Activated T-cell treated with anti-CD3 and anti-CD28 coated beads for 48 hours (primary cell): Measurements from ENCODE around the gene CCDC91.
"Not testable (repeated sequence)": the region's sequence is repeated elsewhere in the genome, so short reads cannot be mapped to it uniquely, and the experiment has no call there.

Experiments
- DNase-seq: peaks from one replicate; pipeline ENCODE4 v3.0.0-alpha.2; 2020; ENCODE audit warnings: low read depth

CCDC91 gene

GRCh38 chr12:28232211-28232928, 42.1 kb downstream of the CCDC91 start:
- no peak for DNase-seq

DNA sequence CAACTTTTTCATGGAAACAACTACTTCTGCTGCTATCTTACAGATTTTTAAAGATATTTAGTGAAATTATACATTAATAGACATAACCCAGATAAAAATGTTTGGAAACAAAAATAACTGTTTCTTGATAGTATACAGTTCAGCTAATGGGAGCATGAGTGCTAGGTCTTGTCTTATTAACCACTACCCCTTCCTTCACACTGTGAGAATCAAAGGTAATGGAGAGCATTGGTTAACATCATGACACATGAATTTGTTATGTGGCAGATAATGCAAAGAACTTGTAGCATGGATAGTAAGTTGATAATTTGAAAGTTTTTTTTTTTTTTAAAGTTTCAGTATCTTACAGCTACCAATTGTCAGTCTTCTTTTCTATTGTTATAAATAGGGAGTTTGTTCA, 44.2 kb downstream of the CCDC91 start:
- no peak for DNase-seq

DNA sequence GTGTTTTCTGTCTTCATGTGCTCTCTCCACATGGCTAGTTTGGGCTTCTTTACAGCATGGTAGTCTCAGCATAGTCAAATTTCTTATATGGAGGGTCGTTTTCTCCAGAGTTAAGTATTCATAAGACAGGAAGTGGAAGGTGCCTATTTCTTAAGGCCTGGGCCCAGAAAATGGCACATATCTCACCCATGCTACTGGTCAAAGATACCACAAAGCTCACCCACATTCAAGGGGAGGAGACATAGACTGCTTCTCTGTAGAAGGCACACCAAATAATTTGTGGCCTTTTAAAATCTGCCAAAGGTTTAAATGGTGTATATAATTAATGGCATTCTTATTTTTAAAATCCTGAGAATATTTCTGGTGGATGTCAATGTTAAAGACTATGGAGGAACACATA, 44.8 kb downstream of the CCDC91 start:
- no peak for DNase-seq

- no peak for DNase-seq
Observed at GRCh38 chr12:28235985-28236384, 45.7 kb downstream of the CCDC91 start.

- no peak for DNase-seq
Observed at GRCh38 chr12:28237423-28237822, 47.2 kb downstream of the CCDC91 start.

DNA sequence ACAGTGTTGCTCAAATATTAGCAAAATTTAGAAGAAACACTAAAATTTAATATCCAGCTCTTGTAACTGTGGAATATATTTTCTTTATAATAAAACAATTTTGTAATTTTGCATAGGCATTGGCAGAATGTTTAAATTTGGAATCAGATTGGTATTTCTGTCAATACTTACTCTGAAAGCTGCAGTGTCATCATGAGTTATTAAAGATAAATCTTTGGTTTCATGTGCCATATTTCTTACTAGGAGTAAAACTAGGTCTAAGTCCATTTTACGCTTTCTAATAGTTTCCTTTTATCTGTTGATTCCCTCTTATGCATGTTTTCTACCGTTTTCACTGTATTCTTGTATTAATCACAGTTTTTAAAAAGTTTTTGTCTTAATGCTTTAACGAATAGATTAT, 49.7 kb downstream of the CCDC91 start:
- no peak for DNase-seq

DNA sequence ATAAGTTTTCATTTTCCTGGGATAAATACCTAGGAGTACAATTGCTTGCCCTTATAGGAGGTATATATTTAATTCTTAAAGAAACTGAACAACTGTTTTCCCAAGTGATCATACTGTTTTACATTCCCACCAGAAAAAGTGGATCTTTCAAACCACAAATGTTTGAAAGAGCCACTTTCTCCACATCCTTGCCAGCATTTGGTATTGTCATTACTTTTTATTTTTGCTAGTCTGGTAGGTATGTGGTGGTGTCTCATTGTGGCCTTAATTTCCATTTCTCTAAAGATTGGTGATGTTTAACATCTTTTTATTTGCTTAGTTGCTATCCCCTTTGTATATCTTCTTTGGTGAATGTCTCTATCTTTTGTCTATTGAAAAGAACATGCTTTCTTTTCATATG, 50.6 kb downstream of the CCDC91 start:
- no peak for DNase-seq

DNA sequence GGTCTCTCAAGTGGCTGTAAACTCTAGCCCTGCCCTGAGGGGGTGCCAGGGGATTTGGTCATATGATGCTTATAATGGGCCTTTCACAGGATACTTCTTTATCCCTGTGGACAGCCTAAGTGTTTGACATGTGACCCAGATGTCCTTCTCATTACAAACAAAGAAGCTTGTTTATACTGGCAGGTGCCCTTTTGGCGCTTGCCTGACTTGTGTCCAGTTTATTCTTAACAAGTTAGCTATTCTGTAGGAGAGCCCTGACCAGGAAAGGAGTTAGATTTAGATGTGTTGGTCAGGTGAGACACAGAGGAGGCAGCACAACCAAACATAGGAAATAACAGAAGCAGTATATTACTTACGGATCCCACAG, 51.9 kb downstream of the CCDC91 start:
- no peak for DNase-seq

DNA sequence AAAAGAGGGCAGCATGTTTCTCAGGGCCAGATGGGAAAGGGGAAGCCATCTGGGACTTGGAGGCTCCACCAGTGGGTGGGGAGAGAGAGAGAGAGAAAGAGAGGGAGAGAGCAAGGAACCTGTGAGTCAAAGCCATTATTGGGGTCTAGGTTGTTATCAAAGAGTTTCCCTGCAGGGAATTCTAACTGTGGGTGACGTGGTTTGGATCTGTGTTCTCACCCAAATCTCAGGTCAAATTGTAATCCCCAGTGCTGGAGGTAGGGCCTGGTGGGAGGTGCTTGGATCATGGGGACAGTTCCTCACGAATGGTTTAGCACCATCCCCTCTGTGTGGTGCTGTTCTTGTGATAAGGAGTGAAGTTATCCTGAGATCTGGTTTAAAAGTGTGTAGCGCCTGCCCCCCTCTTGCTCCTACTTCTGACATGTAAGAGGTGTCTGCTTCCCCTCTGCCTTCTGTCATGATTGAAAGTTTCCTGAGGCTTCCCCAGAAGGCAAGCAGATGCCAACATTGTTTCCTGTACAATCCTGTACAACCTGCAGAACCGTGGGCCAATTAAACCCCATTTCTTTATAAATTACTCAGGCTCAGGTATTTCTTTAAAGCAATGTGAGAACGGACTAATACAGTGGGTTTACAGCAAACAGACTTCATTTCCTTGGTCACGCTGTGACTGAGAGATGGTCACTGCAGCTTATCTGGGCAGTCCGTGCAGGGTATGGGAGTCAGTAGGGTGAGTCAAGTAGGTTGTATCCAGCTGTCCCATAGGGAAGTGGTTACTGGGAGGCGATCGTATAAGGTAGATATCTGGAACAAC, 52.4 kb downstream of the CCDC91 start:
- no peak for DNase-seq

DNA sequence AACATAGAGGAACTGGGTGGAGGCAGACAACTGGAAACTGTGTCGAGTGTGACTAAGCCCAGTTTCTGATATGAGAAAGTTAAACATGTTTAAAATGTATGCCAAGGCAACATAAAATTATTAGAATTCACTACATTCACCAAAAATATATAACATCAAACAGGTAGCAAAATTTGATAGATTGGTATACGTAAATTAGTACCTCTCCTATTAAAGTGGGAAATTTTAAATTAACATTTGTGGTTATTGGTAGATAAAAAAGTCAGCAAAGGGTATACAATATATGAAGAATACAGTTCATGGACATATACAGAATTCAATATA, 53.0 kb downstream of the CCDC91 start:
- no peak for DNase-seq

DNA sequence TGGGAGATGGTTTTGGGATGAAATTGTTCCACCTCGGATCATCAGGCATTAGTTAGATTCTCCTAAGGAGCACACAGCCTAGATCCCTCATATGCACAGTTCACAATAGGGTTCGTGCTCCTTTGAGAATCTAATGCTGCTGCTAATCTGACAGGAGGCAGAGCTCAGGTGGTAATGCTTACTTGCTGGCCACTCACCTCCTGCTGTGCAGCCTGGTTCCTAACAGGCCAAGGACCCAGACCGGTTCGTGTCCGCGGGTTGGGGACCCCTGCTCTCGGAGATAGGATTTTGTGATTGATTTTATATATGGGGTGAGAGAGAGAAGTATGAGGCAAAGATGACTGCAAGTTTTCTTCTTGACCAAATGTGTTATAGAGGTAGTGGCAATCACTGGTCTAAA, 57.5 kb downstream of the CCDC91 start:
- DNase-seq = no peak

DNA sequence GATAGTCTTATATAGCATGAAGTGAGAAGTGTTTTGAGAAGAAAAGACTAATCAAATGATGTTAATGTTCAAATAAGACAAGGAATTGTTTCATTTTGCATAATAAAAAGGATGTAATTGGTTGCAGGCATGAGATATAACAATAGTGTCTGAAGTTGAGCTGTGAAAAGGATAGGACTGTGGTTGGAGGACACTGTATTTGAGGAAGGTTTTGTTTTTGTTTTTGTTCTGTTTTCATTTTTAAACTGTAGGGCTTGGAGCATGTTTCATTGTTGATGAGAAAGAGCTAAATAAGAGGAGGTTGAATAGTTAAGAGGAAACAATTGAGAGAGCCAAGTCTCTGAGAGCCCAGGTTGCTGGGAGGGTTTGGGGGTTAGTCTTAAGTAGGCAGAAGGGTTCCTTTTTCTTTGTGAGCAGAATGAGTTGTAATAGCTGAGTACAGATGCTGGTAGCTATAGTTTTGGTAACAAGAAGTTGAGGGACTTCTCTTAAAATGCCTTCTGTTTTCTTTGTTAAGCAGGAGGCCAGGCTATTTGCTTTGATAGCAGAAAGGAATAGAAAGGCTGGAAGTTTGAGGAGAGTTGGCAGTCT, 58.4 kb downstream of the CCDC91 start:
- DNase-seq = no peak

GRCh38 chr12:28253161-28253641, 62.9 kb downstream of the CCDC91 start:
- DNase-seq = peak; percentile 37

- DNase-seq = no peak
Observed at GRCh38 chr12:28257411-28257810, 67.2 kb downstream of the CCDC91 start.

DNA sequence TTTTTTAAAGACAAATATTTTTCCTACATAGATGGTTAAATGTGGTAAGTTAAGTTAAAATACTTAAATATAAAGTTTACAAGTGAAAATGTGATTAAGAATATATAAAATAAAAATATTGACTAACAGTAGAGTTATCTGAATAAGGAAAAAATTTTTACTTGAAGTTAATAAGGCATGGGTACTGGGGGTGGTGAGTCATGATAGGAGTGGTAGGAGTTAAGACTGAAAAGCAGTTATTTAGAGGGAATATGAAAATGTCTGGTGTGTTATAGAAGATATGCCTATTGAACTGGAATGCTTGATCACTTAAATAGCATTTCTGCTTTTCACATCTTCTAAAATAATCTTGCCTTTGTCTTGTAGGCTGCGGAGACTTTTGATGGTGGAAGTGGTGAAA, 68.7 kb downstream of the CCDC91 start:
- no peak for DNase-seq

- no peak for DNase-seq
Observed at GRCh38 chr12:28265435-28266042, 75.3 kb downstream of the CCDC91 start.

GRCh38 chr12:28267920-28268607, 77.8 kb downstream of the CCDC91 start:
- DNase-seq = not testable (repeated sequence)

- no peak for DNase-seq
Observed at GRCh38 chr12:28268608-28269229, 78.5 kb downstream of the CCDC91 start.

GRCh38 chr12:28269851-28270250, 79.6 kb downstream of the CCDC91 start:
- DNase-seq = no peak

GRCh38 chr12:28278499-28278898, 88.2 kb downstream of the CCDC91 start:
- DNase-seq = no peak

GRCh38 chr12:28278960-28279359, 88.7 kb downstream of the CCDC91 start:
- no peak for DNase-seq

GRCh38 chr12:28286352-28286751, 96.1 kb downstream of the CCDC91 start:
- no peak for DNase-seq
